KG1 (cell line): Measurements from ENCODE around the gene GALNT15.

ENCODE experiments used
- DNase-seq: peaks from one replicate; lab custom pipeline; 2025; lab: John Stamatoyannopoulos, UW

GALNT15 gene, protein sequence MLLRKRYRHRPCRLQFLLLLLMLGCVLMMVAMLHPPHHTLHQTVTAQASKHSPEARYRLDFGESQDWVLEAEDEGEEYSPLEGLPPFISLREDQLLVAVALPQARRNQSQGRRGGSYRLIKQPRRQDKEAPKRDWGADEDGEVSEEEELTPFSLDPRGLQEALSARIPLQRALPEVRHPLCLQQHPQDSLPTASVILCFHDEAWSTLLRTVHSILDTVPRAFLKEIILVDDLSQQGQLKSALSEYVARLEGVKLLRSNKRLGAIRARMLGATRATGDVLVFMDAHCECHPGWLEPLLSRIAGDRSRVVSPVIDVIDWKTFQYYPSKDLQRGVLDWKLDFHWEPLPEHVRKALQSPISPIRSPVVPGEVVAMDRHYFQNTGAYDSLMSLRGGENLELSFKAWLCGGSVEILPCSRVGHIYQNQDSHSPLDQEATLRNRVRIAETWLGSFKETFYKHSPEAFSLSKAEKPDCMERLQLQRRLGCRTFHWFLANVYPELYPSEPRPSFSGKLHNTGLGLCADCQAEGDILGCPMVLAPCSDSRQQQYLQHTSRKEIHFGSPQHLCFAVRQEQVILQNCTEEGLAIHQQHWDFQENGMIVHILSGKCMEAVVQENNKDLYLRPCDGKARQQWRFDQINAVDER

DNA sequence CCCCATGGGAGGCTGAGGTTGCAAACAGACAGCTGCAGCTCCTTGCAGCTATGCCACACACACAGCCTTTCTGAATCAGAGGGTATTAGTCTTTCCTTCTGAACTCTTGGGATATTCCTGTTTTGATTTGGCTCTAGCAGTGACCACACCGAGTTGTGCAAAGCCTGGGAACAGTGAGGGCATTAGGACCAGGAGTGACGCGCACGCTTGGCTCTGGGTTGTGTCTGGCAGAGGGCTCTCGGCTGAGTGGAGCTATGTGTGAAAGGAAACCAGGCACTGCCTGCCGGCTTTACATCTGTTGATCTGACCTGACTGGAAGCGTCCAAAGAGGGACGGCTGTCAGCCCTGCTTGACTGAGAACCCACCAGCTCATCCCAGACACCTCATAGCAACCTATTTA is at the start of gene GALNT15:
TSS of gene GALNT15 (plus strand) at position 292 of the 400 bp plus-strand sequence. CDS start 472 bp downstream, outside the sequence.
- no peak for DNase-seq

DNA sequence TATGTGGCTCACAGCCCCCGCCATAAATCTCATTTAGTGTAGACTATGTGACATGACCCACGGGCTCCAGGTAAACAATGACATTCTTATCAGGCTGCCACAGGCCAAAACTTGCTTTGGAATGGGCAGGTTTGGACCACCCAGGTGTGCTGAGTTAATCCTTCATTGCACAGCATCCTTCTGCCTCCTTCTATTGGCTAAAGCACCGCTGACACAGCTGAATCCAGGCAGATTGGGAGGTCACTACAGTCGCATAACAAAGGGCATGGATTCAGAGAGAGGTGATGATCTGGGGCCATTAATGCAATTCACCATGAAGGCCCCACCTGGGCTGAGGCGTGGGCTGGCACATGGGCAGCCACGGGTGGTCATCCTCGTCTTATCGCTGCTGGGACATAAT is 47.8 kb upstream of the GALNT15 start:
- no peak for DNase-seq

- no peak for DNase-seq
Observed at GRCh38 chr3:16127249-16127648, 47.2 kb upstream of the GALNT15 start.

DNA sequence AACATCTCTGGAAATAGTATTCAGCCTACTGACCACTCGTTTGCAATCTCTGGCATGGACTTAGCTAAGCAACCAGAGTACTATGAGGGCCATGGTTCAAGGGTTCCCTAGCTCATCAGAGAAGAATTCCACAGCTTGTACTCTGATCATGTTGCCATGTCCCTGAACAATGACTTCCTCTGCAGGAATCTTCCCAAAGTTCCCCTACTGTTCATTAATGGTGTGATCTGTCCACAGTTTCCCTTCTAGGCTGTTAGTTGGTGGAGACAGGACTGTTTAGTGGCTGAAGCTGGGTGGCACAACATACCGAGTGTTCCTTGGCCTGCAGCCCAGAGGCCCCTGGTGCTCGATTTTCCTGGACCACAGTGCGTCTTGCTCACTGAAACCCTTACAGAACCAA is 44.4 kb upstream of the GALNT15 start:
- no peak for DNase-seq

DNA sequence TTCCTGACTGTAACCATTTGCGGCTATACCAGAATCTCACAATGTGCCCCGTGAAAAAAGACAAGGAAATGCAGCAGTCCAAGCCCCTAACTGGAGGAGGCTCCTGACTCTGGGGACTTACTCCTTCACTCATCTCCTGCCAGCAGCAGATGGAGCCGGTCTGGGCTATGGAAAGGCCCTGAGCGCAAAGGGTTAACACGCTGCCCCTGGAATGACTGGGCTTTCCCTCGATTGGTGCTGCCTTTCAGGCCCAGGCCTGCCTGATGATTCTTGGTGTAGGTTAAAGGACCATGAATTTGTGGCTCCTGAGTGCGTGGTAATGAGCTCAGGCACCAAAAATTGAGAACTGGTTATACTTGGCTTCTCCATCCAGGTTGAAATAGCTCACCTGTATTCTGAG is 42.3 kb upstream of the GALNT15 start:
- DNase-seq = no peak

- DNase-seq = no peak
Observed at GRCh38 chr3:16132928-16133327, 41.6 kb upstream of the GALNT15 start.

DNA sequence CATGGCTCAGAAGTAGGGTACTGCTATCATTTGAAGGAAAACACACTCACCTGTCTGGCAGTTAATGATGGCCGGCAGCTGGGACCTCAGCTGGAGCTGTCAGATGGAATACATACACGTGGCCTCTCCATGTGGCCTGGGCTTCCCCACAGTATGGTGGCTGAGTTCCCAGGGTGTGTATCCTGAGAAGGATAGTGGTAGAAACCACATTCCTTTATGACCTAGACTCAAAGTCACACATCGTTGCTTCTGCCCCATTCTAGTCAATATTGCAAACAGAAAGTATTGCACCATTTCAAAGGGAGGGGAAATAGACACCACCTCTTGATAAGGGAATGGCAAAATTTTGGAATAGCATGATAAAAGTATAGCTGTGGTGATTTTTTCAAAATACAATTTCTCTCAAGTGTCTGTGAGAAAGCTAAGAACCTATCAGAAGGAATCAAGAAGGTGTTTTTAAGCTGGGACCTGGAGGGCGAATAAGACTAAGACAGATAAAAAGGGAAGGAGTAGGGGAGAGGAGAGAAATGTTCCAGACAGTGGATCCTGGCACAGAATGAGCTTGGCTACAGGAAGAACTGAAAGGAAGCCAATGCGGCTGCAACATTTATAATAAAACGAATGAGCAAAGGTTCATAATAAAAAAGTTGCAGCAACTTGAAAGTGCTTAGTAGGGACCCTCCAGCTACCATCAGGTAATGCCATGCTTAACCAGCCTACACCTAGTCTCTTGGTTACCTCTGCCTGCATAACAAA is 40.1 kb upstream of the GALNT15 start:
- no peak for DNase-seq

DNA sequence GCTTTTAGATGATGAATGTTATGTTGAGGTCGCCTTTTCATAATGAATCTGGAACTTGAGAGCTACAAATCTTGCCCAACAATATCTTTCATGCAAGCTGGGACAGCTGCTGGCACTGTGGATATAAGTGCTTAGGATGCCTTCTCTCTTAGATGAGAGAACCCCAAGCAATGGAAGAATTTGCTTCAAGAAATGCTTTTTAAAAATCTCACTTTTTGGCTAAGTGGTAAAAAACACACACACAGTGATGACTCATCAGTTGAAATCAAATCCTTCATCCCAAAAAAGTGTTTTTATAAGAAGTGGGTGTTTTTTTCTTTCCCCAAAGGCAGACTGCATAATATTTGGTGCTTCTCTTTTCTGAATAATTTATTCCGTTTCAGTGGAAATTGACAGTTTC is 38.4 kb upstream of the GALNT15 start:
- no peak for DNase-seq

DNA sequence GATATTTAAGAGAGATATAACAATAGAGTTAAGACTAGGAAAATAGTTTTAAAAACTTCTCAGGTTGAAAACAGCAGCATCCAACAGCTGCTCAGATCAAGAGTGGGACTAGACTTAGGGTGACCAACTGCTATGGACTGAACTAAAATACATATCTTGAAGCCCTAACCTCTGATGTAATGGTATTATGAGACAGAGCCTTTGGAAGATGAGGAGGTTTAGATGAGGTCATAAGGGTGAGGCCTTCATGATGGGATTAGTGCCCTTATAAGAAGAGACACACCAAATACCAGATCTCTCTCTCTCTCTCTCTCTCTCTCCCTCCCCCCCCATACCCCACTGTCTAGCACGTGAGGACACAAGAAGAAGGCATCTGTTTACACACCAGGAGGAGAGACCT is 37.4 kb upstream of the GALNT15 start:
- DNase-seq = no peak

DNA sequence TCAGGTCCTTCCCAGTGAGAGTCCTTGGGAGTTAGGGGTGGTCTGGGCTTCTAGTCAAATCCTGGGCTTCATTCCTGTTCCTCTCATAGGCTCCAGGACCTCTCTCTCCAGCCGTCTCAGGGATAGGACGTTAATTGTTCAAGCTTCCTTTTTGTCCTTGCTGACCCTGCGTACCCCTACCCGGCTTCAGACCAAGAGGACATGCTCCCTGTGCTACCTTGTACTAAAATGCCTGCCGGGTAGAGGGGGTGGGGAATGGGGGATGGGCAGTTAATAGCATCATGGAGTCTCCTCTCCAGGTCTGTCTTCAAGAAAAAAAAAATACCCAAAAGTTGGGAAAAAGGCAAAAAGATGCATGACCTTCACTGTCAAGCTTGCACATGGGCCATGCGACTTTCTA is 36.5 kb upstream of the GALNT15 start:
- no peak for DNase-seq

- no peak for DNase-seq
Observed at GRCh38 chr3:16140116-16140893, 34.2 kb upstream of the GALNT15 start.

DNA sequence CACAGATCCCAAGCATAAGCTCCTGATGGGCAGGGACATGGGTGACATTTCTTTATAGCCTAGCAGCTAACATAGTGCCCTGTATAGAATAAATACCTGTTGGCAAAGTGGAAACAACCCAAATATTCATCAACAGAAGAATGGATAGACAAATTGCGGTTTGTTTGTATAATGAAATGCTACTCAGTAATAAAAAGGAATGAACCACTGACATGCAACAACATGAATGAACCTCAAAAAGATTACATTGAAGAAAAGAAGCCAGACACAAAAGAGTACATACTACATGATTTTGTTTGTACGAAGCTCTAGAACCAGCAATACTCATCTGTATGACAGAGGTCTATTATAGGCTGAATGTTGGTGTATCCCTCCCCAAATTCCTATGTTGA is 33.6 kb upstream of the GALNT15 start:
- no peak for DNase-seq

GRCh38 chr3:16142350-16143025 is 32.0 kb upstream of the GALNT15 start:
- DNase-seq = no peak

GRCh38 chr3:16143861-16144447 is 30.5 kb upstream of the GALNT15 start:
- no peak for DNase-seq

GRCh38 chr3:16145176-16145575 is 29.3 kb upstream of the GALNT15 start:
- DNase-seq = no peak

- DNase-seq = no peak
Observed at GRCh38 chr3:16146015-16146730, 28.3 kb upstream of the GALNT15 start.

- no peak for DNase-seq
Observed at GRCh38 chr3:16147220-16147994, 27.1 kb upstream of the GALNT15 start.

DNA sequence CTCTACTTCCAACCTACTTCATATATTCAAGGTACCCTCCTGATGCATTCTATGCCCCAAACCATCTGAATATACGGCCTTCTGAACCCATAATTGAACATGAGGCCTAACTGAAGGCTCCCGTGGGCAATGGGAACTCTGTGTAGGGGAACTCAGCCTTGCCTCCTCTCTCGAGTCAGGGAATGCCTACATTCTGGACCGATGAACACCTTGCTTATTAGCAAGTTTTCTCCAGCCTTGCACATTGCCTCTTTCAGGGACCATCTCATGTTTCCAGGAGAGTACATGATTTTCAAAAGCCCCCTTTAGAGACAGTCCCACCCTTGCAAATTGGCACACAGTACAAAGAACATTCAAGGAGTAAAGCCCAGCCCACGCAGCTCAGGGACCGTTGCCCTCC is 26.3 kb upstream of the GALNT15 start:
- no peak for DNase-seq

GRCh38 chr3:16148783-16149182 is 25.7 kb upstream of the GALNT15 start:
- no peak for DNase-seq

DNA sequence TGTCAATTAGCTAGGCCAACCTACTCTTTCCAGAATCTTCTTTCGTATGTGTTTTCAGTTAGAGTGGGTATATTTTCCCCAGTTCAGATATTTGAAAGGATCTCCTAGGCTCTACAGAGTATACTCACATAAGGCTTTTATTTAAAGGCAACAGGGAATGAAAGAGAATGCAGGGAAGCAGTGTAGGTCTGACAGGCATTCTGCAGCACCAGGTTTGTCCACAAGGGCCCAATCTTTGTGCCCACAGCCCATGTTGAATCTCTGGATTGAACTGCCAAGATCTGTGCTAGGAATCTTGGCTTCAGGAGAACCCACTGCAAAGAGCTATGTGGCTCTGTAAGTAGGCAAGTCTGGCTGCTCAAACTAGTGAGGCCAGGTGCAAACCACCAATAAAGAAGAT is 24.2 kb upstream of the GALNT15 start:
- no peak for DNase-seq
